Ishikawa (cell line): ENCODE measurements around the gene ZNF479.

ENCODE experiments used
- CEBPB ChIP-seq: IDR thresholded peaks from 2 replicates; pipeline ENCODE4 v1.6.1; 2012
- CREB1 ChIP-seq: IDR thresholded peaks from 2 replicates; pipeline ENCODE4 v1.6.1; 2012; ENCODE audit warnings: low read depth
- EP300 ChIP-seq: IDR thresholded peaks from 2 replicates; pipeline ENCODE4 v1.6.1; 2012; ENCODE audit warnings: borderline replicate concordance
- FOXM1 ChIP-seq: IDR thresholded peaks from 2 replicates; pipeline ENCODE4 v1.6.1; 2012; ENCODE audit warnings: low read depth, borderline replicate concordance
- MAX ChIP-seq: IDR thresholded peaks from 2 replicates; pipeline ENCODE4 v1.6.1; 2012
- NFIC ChIP-seq: IDR thresholded peaks from 2 replicates; pipeline ENCODE4 v1.6.1; 2012
- RAD21 ChIP-seq: IDR thresholded peaks from 2 replicates; pipeline ENCODE4 v1.6.1; 2012; ENCODE audit warnings: low read depth
- REST ChIP-seq: IDR thresholded peaks from 2 replicates; pipeline ENCODE4 v1.6.1; 2012; ENCODE audit warnings: low read depth, mild to moderate bottlenecking
- TAF1 ChIP-seq: IDR thresholded peaks from 2 replicates; pipeline ENCODE4 v1.6.1; 2012; ENCODE audit warnings: low read depth, mild to moderate bottlenecking
- TCF12 ChIP-seq: IDR thresholded peaks from 2 replicates; pipeline ENCODE4 v1.6.1; 2012; ENCODE audit warnings: low read depth
- USF1 ChIP-seq: IDR thresholded peaks from 2 replicates; pipeline ENCODE4 v1.6.1; 2012
- YY1 ChIP-seq: IDR thresholded peaks from 2 replicates; pipeline ENCODE4 v1.6.1; 2012; ENCODE audit warnings: low read depth

DNA sequence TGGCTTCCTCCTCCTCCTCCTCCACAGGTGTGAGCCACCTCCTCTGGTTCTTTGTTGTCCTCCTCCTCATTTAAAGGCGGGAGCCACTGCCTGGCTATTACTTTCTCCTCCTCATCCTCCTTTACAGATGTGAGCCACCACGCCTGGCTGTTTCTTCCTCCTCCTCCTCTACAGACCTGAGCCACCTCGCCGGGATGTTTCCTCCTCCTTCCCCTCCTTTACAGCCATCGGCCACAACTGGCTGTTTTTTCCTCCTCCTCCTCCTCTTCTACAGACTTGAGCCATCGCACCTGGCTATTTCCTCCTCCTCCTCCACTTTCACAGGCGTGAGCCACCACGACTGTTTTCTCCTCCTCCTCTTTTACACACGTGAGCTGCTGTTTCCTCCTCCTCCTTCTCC is 49.0 kb upstream of the ZNF479 start:
- TF ChIP-seq EP300, result no peak
- no peak for TF ChIP-seq RAD21
- TF ChIP-seq CREB1, result no peak
- no peak for TF ChIP-seq NFIC
- TF ChIP-seq YY1, result no peak
- no peak for TF ChIP-seq REST
- TF ChIP-seq USF1, result no peak
- no peak for TF ChIP-seq FOXM1
- TF ChIP-seq TCF12, result no peak
- no peak for TF ChIP-seq CEBPB
- TF ChIP-seq TAF1, result no peak
- no peak for TF ChIP-seq MAX
